Measurements from ENCODE around the gene TNRC6C. TPM values are rescaled to one million over a fixed set of nuclear protein-coding genes. Genes with fewer than 3 reads are reported as not detected.

TNRC6C gene
- total RNA-seq, 1 donor from 2014 or later, result 28.7 TPM

DNA sequence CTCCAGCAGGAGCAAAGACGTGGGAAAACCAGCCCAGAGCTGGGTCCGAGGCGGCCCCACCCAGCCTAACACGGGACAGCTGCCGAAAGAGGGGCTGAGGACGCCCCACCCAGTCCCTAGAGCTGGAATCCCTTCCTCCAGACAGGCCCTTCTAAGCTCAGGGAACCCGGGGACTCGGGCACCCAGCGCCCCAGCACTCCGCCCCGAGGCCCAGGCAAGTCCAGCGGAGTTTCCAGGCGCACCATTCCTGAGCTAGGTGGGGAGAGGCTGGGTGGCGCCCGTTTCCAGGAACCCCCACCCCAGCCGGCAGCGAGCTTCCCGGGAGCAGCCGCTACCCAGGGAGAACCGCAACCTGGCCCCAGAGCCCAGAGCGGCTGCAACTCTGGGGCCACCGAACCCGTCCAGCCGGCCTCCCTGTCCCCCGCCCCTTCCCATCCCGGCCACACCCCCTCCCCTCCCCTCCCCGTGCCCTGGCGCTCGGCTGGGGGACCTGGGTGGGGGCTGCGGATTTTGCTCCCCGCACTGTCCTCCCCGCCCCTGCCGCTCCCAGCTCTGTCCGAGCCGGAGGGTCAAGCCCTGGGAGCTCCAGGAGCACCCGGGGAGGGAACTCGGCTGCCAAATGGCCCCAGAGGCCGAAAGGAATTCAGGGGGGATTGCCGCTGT lies 169.5 kb downstream of the TNRC6C start:
- Mint-ChIP-seq H3K9me3 (ENCODE audit: unreplicated experiment) (no peaks in the 10 kb centered on the region), H3K27ac (ENCODE audit: unreplicated experiment) (peak overlapping the region; percentile 66), H3K36me3 (ENCODE audit: unreplicated experiment) (peaks cover 2% of the 10 kb centered on the region), H3K27me3 (ENCODE audit: unreplicated experiment) (no peaks in the 10 kb centered on the region), H3K4me1 (ENCODE audit: unreplicated experiment) (peaks cover 36% of the 10 kb centered on the region), H3K4me3 (ENCODE audit: unreplicated experiment) (peak overlapping the region; percentile 81)
- no peak for DNase-seq (ENCODE audit: extremely low spot score, unreplicated experiment)
- TF ChIP-seq, protein P1, sequence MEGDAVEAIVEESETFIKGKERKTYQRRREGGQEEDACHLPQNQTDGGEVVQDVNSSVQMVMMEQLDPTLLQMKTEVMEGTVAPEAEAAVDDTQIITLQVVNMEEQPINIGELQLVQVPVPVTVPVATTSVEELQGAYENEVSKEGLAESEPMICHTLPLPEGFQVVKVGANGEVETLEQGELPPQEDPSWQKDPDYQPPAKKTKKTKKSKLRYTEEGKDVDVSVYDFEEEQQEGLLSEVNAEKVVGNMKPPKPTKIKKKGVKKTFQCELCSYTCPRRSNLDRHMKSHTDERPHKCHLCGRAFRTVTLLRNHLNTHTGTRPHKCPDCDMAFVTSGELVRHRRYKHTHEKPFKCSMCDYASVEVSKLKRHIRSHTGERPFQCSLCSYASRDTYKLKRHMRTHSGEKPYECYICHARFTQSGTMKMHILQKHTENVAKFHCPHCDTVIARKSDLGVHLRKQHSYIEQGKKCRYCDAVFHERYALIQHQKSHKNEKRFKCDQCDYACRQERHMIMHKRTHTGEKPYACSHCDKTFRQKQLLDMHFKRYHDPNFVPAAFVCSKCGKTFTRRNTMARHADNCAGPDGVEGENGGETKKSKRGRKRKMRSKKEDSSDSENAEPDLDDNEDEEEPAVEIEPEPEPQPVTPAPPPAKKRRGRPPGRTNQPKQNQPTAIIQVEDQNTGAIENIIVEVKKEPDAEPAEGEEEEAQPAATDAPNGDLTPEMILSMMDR (IDR thresholded peaks at IDR 0.05), result no peak

DNA sequence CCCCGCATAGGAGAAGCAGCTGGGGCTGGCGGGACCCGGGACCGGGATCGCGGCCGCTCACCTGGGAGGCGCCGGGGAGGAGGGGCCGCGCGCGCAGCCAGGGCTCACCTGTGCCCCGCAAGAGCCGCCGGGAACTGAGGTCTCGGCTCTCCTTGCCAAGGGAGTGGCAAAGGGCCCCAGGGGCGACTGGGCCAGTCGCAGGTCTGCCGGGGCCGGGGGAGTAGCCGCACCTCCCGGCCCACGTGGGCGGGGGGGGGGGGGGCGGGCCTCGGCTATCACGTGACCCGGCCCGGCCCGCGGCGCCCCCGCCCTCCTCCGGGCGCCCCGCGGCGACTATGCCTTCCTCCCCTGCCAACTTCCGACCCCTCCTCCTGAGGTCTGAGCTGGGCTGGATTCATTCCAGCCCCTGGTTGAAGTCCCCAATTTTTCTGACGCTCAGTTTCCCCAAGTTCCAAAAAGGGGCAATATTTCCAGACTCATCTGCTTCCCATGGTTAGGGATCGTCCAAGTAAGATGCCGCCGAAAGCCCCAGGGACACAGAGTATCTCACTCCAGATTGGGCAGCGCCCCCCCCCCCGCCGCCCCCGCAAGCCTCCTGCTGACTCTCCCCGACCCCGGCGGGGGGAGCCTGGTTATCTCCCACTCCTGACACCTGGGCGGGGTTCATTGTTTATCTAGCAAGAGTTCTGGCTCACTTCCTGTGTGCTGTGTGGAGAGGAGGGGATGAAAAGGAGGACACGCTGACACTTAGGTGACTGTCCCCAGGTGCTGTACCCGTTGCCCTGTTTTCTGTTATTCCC lies 170.2 kb downstream of the TNRC6C start, which contains the start of gene TMC6:
Gene TMC6 (minus strand): TSS at position 205 of the 800 bp plus-strand sequence. CDS start 1,923 bp downstream, outside the sequence.
- TF ChIP-seq, protein P1 (IDR thresholded peaks at IDR 0.05), result no peak
- Mint-ChIP-seq H3K27ac (ENCODE audit: unreplicated experiment) (peak within 1 kb of the TSS; percentile 66), H3K4me3 (ENCODE audit: unreplicated experiment) (peak within 1 kb of the TSS; percentile 87), H3K36me3 (ENCODE audit: unreplicated experiment) (peaks cover 1% of the 10 kb centered on the region), H3K27me3 (ENCODE audit: unreplicated experiment) (no peaks in the 10 kb centered on the region), H3K9me3 (ENCODE audit: unreplicated experiment) (no peaks in the 10 kb centered on the region), H3K4me1 (ENCODE audit: unreplicated experiment) (peaks cover 36% of the 10 kb centered on the region)
- DNase-seq (ENCODE audit: extremely low spot score, unreplicated experiment), result no peak

DNA sequence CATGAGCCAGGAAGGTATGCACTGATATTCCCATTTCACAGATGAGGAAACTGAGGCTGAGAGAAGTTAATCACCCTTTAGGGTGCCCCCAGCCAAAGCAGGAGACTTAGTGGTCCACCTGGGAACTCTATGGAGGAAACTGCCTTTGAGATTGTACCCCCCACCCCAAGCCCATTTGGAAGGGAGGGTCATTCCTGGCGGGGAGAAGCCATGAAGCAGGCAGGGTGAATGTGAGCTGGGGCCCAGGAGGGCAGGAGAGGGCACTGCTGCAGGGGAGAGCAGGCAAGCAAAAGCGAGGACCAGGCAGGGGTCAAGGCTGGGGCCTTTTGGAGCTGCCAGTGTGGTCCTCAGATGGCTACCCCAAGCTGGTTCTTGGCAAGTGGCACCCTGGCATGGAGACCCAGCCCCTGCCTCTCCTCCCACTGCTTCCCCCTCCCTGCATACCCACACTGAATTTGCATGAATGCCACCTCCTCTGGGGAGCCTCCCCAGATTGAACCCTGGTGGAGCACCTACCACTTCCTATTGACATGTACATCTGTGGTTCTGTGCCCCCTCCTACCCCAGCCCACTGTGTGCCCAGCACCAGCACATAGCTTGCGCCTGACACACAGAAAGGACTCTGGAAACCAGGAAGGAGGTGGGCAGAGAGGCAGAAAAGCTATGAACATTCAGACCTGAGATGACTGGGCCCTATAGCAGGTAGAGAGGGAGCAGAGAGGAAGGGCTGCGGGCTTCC lies 171.0 kb downstream of the TNRC6C start:
- peak overlapping the region; percentile 47 for H3K27ac Mint-ChIP-seq (ENCODE audit: unreplicated experiment)
- H3K4me1 Mint-ChIP-seq (ENCODE audit: unreplicated experiment), result peaks cover 35% of the 10 kb centered on the region
- H3K27me3 Mint-ChIP-seq (ENCODE audit: unreplicated experiment), result no peaks in the 10 kb centered on the region
- no peaks in the 10 kb centered on the region for H3K9me3 Mint-ChIP-seq (ENCODE audit: unreplicated experiment)
- DNase-seq (ENCODE audit: extremely low spot score, unreplicated experiment), result no peak
- no peaks in the 10 kb centered on the region for H3K36me3 Mint-ChIP-seq (ENCODE audit: unreplicated experiment)
- TF ChIP-seq, protein P1 (IDR thresholded peaks at IDR 0.05), result no peak
- H3K4me3 Mint-ChIP-seq (ENCODE audit: unreplicated experiment), result peak overlapping the region; percentile 87

DNA sequence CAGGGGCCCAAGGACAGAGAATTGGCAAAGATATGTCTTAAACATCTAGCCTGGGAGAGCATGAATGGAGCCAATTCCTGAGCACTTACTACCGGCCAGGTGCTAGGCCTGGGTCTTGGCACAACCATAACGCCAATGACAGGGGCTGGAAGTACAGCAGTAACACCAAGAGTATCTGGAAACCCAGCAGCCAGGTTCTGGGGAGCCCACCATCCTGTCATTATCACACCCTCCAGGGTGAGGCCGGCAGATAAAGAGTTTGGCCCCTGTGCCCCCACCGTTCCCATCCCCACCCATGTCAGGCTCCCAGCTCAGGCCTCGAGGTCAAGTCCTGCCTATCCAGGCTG lies 171.6 kb downstream of the TNRC6C start:
- Mint-ChIP-seq H3K4me3 (ENCODE audit: unreplicated experiment) (no peak overlapping the region), H3K27ac (ENCODE audit: unreplicated experiment) (peak overlapping the region; percentile 47)
- no peak for DNase-seq (ENCODE audit: extremely low spot score, unreplicated experiment)

More for the DNA sequence above, 171.6 kb downstream of the TNRC6C start:
- Mint-ChIP-seq H3K36me3 (ENCODE audit: unreplicated experiment) (no peaks in the 10 kb centered on the region), H3K4me1 (ENCODE audit: unreplicated experiment) (peaks cover 35% of the 10 kb centered on the region), H3K27me3 (ENCODE audit: unreplicated experiment) (no peaks in the 10 kb centered on the region), H3K9me3 (ENCODE audit: unreplicated experiment) (no peaks in the 10 kb centered on the region)
- TF ChIP-seq, protein P1 (IDR thresholded peaks at IDR 0.05), result no peak
